Cardiac septum (tissue), 1 donor: ENCODE results near the gene UBE2Q2. TPM values are rescaled to one million over a fixed set of nuclear protein-coding genes. Genes with fewer than 3 reads are reported as not detected.

ENCODE experiments used
- DNase-seq: peaks from one replicate; pipeline ENCODE4 v3.0.0-alpha.2; 2020; ENCODE audit warnings: low spot score
- intact Hi-C: fragments of 100-400 bp; cut with DNase I; formaldehyde crosslinking; loops from one replicate; pipeline ENCODE4 v1.14.0; 2022
- total RNA-seq: library from RNA; stranded (reverse); fragmentation: NEBNext Ultra II Directional; extraction: Animal tissue kit (Norgen Biotek cat#: 25700); gene quantifications from one replicate; pipeline ENCODE4 v1.2.1, GENCODE V29; 2021
- donor health status: DM: no; HTN: no; CAD: no.

Gene UBE2Q2
- total RNA-seq, 1 donor from 2014 or later = 38.3 TPM

GRCh38 chr15:75821786-75822345, 21.4 kb upstream of the UBE2Q2 start:
- intact Hi-C loops = no loop called here
- no peak for DNase-seq

- intact Hi-C loops = no loop called here
- DNase-seq = no peak
Observed at GRCh38 chr15:75822685-75823278, 20.5 kb upstream of the UBE2Q2 start.

GRCh38 chr15:75823860-75824613, 19.2 kb upstream of the UBE2Q2 start:
- DNase-seq = no peak
- intact Hi-C loops = no loop called here

- intact Hi-C loops = no loop called here
- DNase-seq = no peak
Observed at GRCh38 chr15:75827691-75828090, 15.6 kb upstream of the UBE2Q2 start.

- no peak for DNase-seq
- intact Hi-C loops = no loop called here
Observed at GRCh38 chr15:75828429-75828828, 14.8 kb upstream of the UBE2Q2 start.

GRCh38 chr15:75830910-75831805, 12.1 kb upstream of the UBE2Q2 start:
- intact Hi-C loops = no loop called here
- DNase-seq = no peak

GRCh38 chr15:75831806-75832102, 11.5 kb upstream of the UBE2Q2 start:
- DNase-seq = no peak
- intact Hi-C loops = no loop called here

- no peak for DNase-seq
- intact Hi-C loops = no loop called here
Observed at GRCh38 chr15:75832114-75832513, 11.1 kb upstream of the UBE2Q2 start.

- intact Hi-C loops = no loop called here
- DNase-seq = no peak
Observed at GRCh38 chr15:75834021-75834420, 9.2 kb upstream of the UBE2Q2 start.

GRCh38 chr15:75835990-75836958, 7.0 kb upstream of the UBE2Q2 start:
- DNase-seq = no peak
- intact Hi-C loops = no loop called here

- intact Hi-C loops = no loop called here
- DNase-seq = no peak
Observed at GRCh38 chr15:75836959-75837334, 6.3 kb upstream of the UBE2Q2 start.

- intact Hi-C loops = loop anchor here (5.0 kb wide), 1 partner anchor 388 kb away; the partner anchor contains the start of gene SIN3A
- DNase-seq = no peak
Observed at GRCh38 chr15:75840659-75841058, 2.6 kb upstream of the UBE2Q2 start.

GRCh38 chr15:75841626-75842025, 1.6 kb upstream of the UBE2Q2 start:
- no peak for DNase-seq
- intact Hi-C loops = loop anchor here (2.0 to 5.0 kb wide), 2 partner anchors 61 to 389 kb away; partner anchors contain the start of genes FBXO22 and SIN3A

GRCh38 chr15:75843678-75844581, 683 bp downstream of the UBE2Q2 start:
- intact Hi-C loops = loop anchor here (2.0 to 5.0 kb wide), 2 partner anchors 59 to 392 kb away; partner anchors contain the start of genes FBXO22 and SIN3A
- peak; percentile 79 for DNase-seq

- intact Hi-C loops = loop anchor here (5.0 kb wide), 1 partner anchor 392 kb away; the partner anchor contains the start of gene SIN3A
- DNase-seq = no peak
Observed at GRCh38 chr15:75844629-75845335, 1.5 kb downstream of the UBE2Q2 start.

- intact Hi-C loops = no loop called here
- DNase-seq = no peak
Observed at GRCh38 chr15:75849167-75849566, 5.9 kb downstream of the UBE2Q2 start.

- no peak for DNase-seq
- intact Hi-C loops = no loop called here
Observed at GRCh38 chr15:75850708-75851107, 7.5 kb downstream of the UBE2Q2 start.
